GM11168 (cell line): ENCODE results near the gene NCOA3.
"Not testable (repeated sequence)": the region's sequence is repeated elsewhere in the genome, so short reads cannot be mapped to it uniquely, and the experiment has no call there.

Source experiments
- in situ Hi-C: fragments of 300-500 bp; cut with MboI; formaldehyde crosslinking; loops from one replicate; pipeline ENCODE4 v1.12.0; 2022; ENCODE audit warnings: low sequenced_read_pairs; ENCODE audit not compliant: unreplicated experiment

NCOA3 gene

DNA sequence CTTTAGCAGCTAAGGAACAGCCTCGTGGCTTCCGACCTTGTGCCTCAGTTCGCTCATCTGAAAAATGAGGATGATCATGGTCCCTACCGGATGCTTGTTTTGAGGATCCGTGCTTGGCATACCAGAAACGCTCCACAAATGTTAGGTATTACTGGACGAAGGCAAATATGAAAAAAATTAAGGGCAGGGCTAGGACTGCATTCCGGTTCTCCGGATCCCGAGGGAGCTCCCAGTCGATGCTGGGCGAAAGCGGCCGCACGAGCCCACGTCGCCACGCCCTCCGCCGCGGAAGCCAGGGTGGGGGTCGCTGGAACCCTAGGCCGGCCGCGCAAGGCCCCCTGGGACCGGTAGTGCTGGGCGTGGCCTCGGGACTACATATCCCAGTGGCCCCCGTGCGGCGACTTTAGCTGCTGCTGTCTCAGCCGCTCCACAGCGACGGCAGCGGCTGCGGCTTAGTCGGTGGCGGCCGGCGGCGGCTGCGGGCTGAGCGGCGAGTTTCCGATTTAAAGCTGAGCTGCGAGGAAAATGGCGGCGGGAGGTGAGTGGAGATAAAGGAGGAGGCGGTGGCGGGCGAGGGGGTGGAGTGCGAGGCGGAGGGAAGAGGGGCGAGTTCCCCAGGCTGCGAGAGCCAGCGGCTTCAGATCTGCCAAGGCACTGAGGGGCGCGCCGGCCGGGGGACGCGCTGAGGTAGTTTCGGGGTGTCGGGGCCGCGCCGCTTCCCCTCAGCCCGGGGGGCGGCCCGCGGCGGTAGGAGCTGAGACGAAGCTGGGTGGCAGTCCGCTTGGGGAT lies at the start of gene NCOA3:
NCOA3 (plus strand) TSS at position 406 of the 789 bp plus-strand sequence. CDS start 120,361 bp downstream, outside the sequence.
- in situ Hi-C loops, result loop anchor here (5.0 kb wide), 1 partner anchor 79 kb away; no protein-coding TSS in a partner anchor

DNA sequence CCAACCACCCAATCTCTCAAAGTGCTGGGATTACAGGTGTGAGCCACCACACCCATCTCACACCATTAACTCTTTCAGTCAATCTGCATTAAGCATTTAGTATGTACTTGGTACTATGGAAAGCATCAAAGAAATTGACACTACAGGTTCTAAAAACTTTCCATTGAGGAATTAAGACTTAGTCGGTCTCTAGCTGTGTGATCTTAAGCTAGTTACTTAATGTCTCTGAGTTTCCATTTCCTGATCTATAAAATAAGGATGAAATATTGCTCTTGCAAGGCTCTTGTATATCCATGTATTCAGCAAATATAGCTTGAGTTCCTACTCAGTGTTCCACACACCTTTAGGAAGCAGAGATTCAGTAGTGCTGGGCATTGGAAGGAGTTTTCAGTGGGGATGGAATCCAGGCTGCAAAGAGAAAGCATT lies 48.9 kb upstream of the NCOA3 start:
- in situ Hi-C loops, result no loop called here

DNA sequence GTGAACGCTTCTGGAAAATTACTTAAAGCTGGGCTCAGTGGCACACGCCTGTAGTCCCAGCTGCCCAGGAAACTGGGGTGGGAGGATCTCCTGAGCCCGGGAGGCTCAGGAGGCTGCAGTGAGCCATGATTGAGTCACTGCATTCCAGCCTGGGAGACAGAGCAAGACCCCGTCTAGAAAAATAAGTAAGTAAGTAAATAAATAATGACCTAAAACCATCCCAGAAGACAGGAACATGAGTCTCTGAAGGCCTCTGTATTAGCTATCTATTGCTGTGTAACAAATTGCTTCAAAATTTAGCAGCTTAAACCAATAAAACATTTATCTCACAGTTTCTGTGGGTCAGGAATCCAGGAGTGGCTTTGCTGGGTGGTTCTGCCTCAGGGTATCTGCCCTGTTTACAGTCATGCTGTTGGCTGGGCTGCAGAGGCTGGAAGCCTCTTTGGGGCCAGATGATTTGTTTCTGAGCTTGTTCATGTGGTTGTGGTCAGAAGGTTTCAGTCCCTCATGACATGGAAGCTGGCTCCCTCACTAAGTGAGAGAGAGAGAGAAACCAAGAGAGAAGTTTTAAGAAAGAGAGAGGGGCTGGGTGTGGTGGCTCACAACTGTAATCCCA lies 48.4 kb upstream of the NCOA3 start:
- in situ Hi-C loops, result no loop called here

DNA sequence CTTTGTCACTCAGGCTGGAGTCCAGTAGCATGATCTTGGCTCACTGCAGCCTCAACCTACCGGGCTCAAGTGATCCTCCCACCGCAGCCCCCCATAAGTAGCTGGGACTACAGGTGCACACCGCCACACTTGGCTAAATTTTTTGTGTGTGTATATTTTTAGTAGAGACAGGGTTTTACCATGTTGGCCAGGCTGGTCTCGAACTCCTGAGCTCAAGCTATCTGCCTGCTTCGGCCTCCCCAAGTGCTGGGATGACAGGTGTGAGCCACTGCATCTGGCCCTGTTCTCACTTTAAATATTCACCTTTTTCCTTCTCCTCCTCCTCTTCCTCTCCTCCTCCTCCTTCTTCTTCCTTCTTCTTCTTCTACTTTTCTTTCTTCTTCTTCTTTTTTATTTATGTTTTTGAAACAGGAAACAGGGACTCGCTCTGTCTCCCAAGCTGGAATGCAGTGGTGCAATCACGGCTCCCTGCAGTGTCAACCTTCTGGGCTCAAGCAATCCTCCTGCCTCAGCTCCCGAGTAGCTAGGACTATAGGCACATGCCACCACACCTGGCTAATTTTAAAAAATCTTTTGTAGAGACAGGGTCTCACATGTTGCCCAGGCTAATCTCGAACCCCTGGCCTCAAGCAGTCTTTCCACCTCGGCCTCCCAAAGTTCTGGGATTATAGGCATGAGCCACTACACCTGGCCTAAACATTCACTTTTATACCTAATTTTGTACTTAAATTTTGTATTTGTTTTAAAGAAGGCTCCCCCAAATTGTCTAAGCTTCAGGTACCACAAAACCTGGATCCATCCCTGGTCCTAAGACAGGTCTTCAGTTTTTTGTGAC lies 47.2 kb upstream of the NCOA3 start:
- in situ Hi-C loops, result no loop called here

DNA sequence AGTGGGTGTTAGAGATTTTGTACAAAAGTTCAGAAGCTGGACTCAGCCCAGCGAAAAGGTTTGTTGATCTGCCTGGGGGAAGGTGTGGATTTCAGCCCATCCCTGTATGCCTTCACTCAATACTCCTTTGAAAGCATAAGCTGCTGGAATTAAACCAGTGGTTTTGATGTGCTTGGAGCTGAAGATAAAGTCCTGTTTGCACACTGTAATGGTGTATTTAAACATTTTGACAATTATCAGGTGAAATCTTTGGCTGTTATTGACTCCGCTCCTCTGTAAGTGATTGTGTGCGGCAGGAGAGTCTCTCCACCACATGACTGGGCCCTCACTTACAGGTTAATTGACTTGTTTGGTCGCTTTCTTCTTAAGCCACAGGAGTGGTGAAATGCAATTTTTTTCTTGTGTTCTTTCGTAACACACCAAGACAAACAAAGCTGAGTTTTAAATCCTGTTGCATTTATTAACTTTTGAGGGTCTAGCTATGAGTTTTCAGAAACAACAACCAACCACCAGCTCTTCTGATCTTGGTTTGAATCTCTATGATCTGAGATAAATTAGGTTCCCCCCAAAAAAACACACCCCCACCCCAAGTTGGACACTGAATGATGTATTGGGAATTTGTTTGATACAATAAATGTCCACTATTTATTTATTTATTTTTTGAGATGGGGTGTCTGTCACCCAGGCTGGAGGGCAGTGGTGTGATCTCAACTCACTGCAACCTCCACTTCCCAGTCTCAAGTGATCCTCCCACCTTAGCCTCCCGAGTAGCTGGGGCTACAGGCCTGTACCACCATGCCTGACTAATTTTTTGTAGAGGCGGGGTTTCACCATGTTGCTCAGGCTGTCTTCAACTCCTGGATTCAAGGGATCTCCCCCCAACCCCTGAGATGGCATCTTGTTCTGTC lies 46.3 kb upstream of the NCOA3 start:
- in situ Hi-C loops, result no loop called here

DNA sequence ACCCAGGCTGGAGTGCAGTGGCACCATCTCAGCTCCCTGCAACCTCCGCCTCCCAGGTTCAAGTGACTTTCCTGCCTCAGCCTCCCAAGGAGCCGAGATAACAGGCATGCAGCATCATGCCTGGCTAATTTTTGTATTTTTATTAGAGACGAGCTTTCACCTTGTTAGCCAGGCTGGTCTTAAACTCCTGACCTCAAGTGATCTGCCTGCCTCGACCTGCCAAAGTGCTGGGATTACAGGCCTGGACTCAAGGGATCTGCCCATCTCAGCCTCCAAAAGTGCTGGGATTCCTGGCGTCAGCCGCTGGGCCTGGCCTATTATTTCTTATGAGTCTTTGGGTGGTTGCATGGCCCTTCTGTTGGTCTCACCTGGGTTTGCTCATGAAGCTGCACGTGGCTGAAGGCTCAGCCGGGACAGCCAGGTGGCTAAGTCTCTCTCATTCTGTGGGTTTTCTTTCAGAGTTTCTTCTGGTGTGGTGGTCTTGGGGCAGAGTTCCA lies 45.6 kb upstream of the NCOA3 start:
- in situ Hi-C loops, result no loop called here

DNA sequence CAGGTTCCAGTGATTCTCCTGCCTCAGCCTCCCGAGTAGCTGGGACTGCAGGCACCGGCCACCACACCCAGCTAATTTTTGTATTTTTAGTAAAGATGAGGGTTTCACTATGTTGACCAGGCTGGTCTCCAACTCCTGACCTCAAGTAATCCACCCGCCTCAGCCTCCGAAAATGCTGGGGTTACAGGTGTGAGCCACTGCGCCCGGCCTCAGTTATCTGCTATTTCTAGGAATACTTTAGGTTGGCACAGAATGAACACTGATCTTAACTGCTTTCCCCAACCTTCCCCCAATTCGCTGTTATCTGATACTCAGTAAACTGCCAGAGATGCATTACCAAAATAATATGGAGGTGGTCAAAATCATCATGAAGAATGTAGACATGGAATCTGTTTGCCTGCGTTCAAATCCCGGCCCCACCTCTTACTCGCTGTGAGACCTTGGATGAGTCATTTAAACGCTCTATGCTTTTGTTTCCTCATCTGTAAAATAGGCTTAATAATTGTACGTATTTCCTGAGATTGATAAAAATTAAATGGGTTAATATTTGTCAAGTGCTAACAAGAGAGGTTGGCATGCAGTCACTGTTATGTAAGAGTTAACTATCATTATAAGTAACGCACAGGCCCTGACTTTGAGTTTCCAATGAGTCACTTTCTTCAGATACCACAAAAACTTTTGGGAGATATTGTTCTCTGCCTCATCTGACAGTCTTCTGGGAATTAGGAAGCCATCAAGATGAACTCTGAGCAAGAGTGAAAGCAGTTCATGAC lies 44.5 kb upstream of the NCOA3 start:
- in situ Hi-C loops, result no loop called here

DNA sequence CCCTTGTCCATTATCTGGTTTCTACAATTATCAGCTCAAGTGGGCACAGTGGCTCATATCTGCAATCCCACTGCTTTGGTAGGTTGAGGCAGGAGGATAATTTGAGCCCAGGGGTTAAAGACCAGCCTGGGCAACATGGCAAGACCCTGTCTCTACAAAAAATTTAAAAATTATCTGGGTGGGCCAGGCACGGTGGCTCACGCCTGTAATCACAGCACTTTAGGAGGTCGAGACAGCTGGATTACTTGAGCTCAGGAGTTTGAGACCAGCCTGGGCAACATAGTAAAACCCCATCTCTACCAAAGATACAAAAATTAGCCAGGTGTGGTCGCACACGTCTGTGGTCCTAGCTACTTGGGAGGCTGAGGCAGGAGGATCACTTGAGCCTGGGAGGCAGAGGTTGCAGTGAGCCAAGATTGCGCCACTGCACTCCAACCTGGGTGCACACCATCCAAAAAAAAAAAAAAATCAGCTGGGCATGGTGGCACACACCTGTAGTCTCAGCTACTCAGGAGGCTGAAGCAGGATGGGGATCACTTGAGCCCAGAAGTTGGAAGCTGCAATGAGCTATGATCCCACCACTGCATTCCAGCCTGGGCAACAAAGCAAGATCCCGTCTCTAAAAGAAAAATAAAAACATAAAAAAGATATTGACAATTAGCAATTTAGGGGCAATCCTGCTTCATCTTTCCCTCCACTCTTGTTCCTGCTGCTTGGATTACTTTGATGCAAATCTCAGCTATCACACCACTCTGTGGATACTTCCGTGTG lies 43.2 kb upstream of the NCOA3 start:
- in situ Hi-C loops, result not testable (repeated sequence)

DNA sequence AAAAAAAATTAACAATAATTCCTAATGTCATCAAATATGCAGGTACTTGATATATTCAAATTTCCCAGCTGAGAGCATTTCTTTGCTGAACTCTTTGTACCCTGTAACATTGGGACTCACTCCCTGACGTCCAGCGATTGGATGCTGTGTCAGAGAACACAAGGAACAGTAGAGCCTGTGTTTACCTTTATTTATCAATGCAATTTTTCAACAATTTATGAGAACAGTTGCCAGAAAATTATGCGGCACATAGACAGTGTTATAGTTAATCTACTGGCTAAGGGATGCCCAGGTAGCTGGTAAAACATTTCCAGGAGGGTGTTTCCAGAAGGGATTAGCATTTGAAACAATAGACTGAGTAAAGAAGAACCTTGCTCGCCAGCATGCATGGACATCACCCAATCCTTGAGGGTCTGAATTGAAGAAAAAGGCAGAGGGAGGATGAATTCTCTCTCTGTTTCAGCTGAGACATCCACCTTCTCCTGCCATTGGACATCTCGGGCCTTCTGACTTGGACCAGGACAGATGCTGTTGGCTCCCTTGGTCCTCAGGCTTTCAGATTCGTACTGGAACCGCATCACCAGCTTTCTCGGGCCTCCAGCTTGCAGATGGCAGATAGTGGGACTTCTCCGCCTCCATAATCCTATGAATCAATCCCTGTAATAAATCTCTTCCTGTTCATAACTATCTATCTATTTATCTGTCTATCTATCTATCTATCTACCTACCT lies 42.2 kb upstream of the NCOA3 start:
- in situ Hi-C loops, result no loop called here

DNA sequence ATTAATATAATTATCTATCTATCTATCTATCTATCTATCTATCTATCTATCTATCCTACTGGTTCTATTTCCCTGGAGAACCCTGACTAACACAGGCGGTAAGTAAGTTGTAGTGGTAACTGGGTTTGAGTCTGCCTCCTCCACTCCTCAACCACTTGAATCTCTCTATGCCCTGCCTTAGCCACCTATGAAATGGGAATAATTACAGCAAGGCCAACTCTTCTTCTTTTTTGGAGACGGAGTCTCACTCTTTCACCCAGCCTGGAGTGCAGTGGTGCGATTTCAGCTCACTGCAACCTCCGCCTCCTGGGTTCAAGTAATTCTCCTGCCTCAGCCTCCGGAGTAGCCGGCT lies 41.0 kb upstream of the NCOA3 start:
- in situ Hi-C loops, result not testable (repeated sequence)

DNA sequence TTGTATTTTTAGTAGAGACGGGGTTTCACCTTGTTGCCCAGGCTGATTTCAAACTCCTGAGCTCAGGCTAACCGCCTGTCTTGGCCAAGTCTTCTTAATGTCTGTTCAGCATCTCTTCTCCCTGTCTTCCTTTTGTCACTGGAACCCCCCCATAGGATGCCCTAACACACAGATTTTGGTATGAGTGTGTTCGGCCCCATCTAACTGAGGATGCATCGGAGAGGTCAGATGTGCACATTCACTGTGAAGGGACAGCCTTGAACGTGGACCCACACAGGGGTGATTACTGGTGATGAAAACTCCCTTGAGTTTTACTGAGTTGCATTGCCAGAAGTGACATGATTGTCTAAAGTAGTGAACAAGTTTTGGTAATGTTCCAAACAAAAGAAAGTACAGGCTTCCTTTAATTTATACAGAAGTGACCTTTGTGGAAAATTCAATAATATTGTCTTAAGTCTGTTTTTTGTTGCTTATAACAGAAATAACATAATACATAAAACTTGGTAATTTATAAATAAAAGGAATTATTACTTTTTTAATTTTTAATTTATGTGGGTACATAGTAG lies 40.5 kb upstream of the NCOA3 start:
- in situ Hi-C loops, result no loop called here

DNA sequence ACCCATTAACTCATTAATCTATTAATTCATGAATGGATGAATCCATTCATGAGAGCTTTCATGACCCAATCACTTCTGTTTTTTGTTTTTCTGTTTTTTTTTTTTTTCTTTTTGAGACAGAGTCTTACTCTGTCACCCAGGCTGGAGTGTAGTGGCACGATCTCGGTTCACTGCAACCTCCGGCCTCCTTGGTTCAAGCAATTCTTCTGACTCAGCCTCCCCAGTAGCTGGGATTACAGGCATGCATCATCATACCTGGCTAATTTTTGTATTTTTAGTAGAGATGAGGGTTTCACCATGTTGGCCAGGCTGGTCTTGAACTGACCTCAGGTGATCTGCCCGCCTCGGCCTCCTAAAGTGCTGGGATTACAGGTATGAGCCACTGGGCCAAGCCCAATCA lies 39.8 kb upstream of the NCOA3 start:
- in situ Hi-C loops, result not testable (repeated sequence)

DNA sequence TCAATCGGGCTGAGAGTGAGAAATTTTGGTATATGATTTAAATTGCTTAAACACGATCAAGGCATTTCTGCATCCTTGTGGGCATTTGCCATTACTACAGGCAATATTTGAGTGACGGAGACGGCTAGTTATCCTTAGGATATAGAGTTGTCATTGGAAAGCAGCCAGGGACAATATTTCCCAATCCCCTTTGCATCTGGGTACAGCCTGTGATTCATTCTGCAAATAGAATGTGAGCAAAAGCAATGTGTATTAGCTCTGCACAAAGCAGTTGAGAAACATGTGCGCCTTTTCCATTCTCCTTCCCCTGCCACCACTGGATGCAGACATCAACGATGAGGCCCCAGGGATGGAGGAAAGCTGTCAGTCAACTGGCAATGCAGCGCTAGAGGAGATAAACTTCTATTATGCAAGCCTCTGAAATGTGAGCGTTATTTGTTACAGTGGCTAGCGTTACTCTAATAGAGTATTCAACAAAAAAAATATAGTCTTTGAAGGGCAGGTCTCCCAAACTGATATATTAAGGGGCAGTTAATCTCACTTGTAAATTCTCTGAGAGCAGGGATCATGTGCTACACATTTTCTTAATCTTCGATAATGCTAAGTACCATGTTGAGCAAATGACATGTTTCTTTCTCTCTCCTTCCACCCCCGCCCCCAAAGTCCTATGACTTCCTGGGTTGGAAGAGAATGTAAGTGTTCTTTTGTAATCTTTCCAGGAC lies 37.1 kb upstream of the NCOA3 start:
- in situ Hi-C loops, result no loop called here

DNA sequence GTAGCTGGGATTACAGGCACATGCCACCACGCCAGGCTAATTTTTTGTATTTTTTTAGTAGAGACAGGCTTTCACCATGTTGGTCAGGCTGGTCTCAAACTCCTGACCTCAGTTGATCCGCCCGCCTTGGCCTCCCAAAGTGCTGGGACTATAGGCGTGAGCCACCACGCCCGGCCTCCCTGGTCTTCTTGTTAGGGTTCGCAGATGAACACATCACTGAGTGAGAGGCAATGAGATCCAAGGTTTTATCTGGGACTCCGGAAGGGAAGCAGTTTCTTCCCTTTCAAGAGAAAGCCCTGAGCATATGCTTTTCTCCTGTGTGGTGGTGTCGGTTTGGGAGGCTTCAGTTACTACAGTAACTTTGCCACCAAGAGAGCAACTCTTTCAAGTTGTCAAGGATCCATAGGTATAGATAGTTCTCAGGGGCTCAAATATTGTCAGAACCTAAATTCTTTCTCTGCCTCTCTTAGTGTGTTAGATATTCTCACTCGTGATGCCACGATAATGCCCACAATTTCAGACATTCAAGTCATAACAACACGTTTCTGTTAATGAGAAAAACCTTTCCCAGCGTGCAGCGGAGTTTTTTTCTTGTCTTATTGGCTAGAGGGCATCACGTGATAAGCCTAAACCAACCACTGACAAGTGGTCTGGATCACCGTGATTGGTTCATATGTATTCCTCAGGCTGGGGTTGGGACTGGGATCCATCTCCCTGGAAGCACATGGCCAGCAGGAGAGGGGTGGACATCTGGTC lies 36.2 kb upstream of the NCOA3 start:
- in situ Hi-C loops, result no loop called here

DNA sequence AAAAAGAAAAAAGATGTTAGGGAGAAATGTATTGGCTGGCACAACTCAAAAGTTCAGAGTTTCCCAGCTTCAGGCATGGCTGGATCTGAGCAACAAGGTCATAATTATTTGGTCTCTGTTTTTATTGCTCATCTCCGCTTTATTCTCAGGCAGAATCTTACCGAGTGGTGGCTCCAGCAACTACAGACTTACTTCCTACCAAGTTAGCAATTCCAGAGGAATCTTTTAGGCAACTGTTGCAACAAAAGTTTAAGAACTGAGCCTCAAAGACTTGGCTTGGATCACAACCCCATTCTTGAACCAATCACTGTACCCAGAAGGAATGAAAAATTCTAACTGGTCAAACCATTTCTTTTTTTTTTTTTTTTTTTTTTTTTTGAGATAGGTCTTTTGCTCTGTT lies 35.5 kb upstream of the NCOA3 start:
- in situ Hi-C loops, result no loop called here
